AG04449 (cell line): ENCODE results near the gene FARS2.
"Not testable (repeated sequence)": the region's sequence is repeated elsewhere in the genome, so short reads cannot be mapped to it uniquely, and the experiment has no call there.

Experiments used
- CTCF ChIA-PET: fragments of 350-600 bp; formaldehyde crosslinking; extraction: SDS; loops from one replicate; lab custom pipeline; 2021; ENCODE audit warnings: antibody characterized with exemption; lab: Yijun Ruan, JAX
- POLR2A ChIA-PET: fragments of 400-600, 350-600 bp; formaldehyde crosslinking; extraction: SDS; loops from one replicate; lab custom pipeline; 2020; ENCODE audit warnings: antibody characterized with exemption, inconsistent platforms; lab: Yijun Ruan, JAX
- DNase-seq: peaks from one replicate; pipeline ENCODE4 v3.0.0-alpha.2; 2010; ENCODE audit warnings: low read depth, low spot score
- H3K4me3 ChIP-seq: 2 replicates; pipeline ENCODE4 v1.5.1; 2011; ENCODE audit warnings: low read depth, mild to moderate bottlenecking, control low read depth, low read length
- TF ChIP-seq, protein P1 (sequence below): IDR thresholded peaks from one replicate; pipeline ENCODE4 v1.5.1; 2011; ENCODE audit warnings: mild to moderate bottlenecking, moderate library complexity, low read length, control low read depth, inconsistent platforms; ENCODE audit not compliant: insufficient read depth; ENCODE audit errors: missing control alignments

Gene FARS2

GRCh38 chr6:5557506-5557905 is 296.2 kb downstream of the FARS2 start:
- ChIA-PET CTCF (no interaction called here), POLR2A (no interaction called here)
- no peak for DNase-seq
- no peak overlapping the region for H3K4me3 ChIP-seq
- TF ChIP-seq, protein P1, sequence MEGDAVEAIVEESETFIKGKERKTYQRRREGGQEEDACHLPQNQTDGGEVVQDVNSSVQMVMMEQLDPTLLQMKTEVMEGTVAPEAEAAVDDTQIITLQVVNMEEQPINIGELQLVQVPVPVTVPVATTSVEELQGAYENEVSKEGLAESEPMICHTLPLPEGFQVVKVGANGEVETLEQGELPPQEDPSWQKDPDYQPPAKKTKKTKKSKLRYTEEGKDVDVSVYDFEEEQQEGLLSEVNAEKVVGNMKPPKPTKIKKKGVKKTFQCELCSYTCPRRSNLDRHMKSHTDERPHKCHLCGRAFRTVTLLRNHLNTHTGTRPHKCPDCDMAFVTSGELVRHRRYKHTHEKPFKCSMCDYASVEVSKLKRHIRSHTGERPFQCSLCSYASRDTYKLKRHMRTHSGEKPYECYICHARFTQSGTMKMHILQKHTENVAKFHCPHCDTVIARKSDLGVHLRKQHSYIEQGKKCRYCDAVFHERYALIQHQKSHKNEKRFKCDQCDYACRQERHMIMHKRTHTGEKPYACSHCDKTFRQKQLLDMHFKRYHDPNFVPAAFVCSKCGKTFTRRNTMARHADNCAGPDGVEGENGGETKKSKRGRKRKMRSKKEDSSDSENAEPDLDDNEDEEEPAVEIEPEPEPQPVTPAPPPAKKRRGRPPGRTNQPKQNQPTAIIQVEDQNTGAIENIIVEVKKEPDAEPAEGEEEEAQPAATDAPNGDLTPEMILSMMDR = no peak

GRCh38 chr6:5559651-5560050 is 298.3 kb downstream of the FARS2 start:
- no peak for DNase-seq
- ChIA-PET CTCF (interaction anchor here (0.8 kb wide), 1 partner anchor 88 kb away, joined by 3 read pairs; no protein-coding TSS in a partner anchor), POLR2A (no interaction called here)
- H3K4me3 ChIP-seq = no peak overlapping the region
- TF ChIP-seq, protein P1 = no peak

DNA sequence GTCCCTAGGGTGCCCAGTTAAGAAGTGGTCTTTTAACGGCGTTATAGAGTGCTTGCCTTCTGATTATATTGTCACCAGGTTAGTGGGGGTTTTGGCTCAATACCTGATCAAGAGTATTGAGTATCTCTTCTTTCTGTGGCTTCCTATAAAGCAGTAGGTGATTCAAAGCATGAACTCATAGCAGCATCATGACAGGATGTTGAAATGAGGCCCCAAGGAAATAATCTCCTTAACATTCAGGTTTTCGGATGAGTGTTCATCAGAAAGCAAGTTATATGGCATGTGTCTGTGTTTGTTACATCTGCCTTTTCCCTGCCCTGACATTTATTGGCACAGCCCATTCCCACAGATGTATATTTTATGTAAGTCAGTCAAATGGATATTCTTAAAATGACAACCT is 301.0 kb downstream of the FARS2 start:
- H3K4me3 ChIP-seq = no peak overlapping the region
- CTCF ChIA-PET = interaction anchor here (1.6 kb wide), 1 partner anchor 91 kb away, joined by 5 read pairs; no protein-coding TSS in a partner anchor
- POLR2A ChIA-PET = no interaction called here
- TF ChIP-seq, protein P1 = no peak
- DNase-seq = no peak

DNA sequence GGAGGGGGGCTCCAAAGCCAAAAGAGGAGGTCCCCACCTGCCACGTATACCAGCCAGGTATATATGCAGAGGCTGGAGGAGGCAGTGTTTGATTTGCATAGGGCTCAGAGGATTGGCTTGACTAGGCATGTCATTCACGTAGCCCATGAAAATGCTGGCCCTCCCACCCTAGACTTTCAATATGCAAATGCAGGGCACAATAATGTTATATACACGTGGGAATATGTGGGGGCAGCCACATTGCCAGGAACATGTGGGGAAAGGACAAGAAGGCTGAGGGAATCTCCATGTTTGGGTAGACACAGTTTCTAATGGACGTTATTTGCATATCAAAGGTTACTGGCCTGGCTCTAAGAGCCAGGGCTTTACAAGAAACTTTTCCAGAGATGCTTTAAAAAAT is 301.8 kb downstream of the FARS2 start:
- TF ChIP-seq, protein P1 = no peak
- POLR2A ChIA-PET = no interaction called here
- no peak overlapping the region for H3K4me3 ChIP-seq
- CTCF ChIA-PET = no interaction called here
- DNase-seq = no peak

- H3K4me3 ChIP-seq, DNase-seq, POLR2A ChIA-PET: not testable (repeated sequence)
- CTCF ChIA-PET = interaction anchor here (1.1 kb wide), 1 partner anchor 10 kb away, joined by 3 read pairs; no protein-coding TSS in a partner anchor
Observed at GRCh38 chr6:5564746-5565145, 303.4 kb downstream of the FARS2 start.

- ChIA-PET POLR2A (interaction anchor here (0.6 kb wide), 1 partner anchor 539 kb away, joined by 3 read pairs; no protein-coding TSS in a partner anchor), CTCF (no interaction called here)
- DNase-seq = no peak
Observed at GRCh38 chr6:5565971-5566370, 304.7 kb downstream of the FARS2 start.

More at GRCh38 chr6:5565971-5566370, 304.7 kb downstream of the FARS2 start:
- TF ChIP-seq, protein P1 = no peak
- H3K4me3 ChIP-seq = no peak overlapping the region
